HG02642 (cell line): ENCODE results near the gene DCP2.
A peak's percentile ranks its signal among the peaks of the same experiment; 100 is the strongest.

Experiments used
- ATAC-seq: cut with Tn5 transposase; IDR thresholded peaks from one replicate; pipeline ENCODE4 v1.9.1; 2021; ENCODE audit warnings: mild to moderate bottlenecking; ENCODE audit not compliant: unreplicated experiment, poor library complexity

DCP2 gene

GRCh38 chr5:112965733-112966306, 10.8 kb upstream of the DCP2 start:
- ATAC-seq, result no peak

GRCh38 chr5:112967520-112968083, 9.0 kb upstream of the DCP2 start:
- no peak for ATAC-seq

- ATAC-seq, result no peak
Measured at GRCh38 chr5:112968411-112969106, 8.0 kb upstream of the DCP2 start.

GRCh38 chr5:112971276-112971675, 5.3 kb upstream of the DCP2 start:
- no peak for ATAC-seq

- ATAC-seq, result no peak
Measured at GRCh38 chr5:112973036-112973435, 3.6 kb upstream of the DCP2 start.

GRCh38 chr5:112973904-112974303, 2.7 kb upstream of the DCP2 start:
- ATAC-seq, result no peak

- no peak for ATAC-seq
Measured at GRCh38 chr5:112974901-112975300, 1.7 kb upstream of the DCP2 start.

- peak; percentile 19 for ATAC-seq
Measured at GRCh38 chr5:112975721-112976431, 722 bp upstream of the DCP2 start.

- ATAC-seq, result no peak
Measured at GRCh38 chr5:112977440-112977861, 853 bp downstream of the DCP2 start.

GRCh38 chr5:112978836-112979235, 2.2 kb downstream of the DCP2 start:
- ATAC-seq, result no peak

- ATAC-seq, result no peak
Measured at GRCh38 chr5:112979723-112980122, 3.1 kb downstream of the DCP2 start.

GRCh38 chr5:112983363-112983762, 6.8 kb downstream of the DCP2 start:
- no peak for ATAC-seq

GRCh38 chr5:112986224-112986623, 9.6 kb downstream of the DCP2 start:
- no peak for ATAC-seq

GRCh38 chr5:112995764-112996618, 19.4 kb downstream of the DCP2 start:
- ATAC-seq, result peak; percentile 88

- no peak for ATAC-seq
Measured at GRCh38 chr5:112996830-112997374, 20.3 kb downstream of the DCP2 start.

- ATAC-seq, result no peak
Measured at GRCh38 chr5:112998296-112998695, 21.7 kb downstream of the DCP2 start.

GRCh38 chr5:113000466-113000865, 23.9 kb downstream of the DCP2 start:
- ATAC-seq, result no peak

- ATAC-seq, result no peak
Measured at GRCh38 chr5:113002423-113002822, 25.8 kb downstream of the DCP2 start.

- no peak for ATAC-seq
Measured at GRCh38 chr5:113003763-113004162, 27.2 kb downstream of the DCP2 start.

- no peak for ATAC-seq
Measured at GRCh38 chr5:113005454-113005853, 28.9 kb downstream of the DCP2 start.
